ENCODE results near the gene PDE4D.

GRCh38 chr5:59177644-59178043 is 715.9 kb downstream of the PDE4D start:
- TF ChIP-seq, protein P1, sequence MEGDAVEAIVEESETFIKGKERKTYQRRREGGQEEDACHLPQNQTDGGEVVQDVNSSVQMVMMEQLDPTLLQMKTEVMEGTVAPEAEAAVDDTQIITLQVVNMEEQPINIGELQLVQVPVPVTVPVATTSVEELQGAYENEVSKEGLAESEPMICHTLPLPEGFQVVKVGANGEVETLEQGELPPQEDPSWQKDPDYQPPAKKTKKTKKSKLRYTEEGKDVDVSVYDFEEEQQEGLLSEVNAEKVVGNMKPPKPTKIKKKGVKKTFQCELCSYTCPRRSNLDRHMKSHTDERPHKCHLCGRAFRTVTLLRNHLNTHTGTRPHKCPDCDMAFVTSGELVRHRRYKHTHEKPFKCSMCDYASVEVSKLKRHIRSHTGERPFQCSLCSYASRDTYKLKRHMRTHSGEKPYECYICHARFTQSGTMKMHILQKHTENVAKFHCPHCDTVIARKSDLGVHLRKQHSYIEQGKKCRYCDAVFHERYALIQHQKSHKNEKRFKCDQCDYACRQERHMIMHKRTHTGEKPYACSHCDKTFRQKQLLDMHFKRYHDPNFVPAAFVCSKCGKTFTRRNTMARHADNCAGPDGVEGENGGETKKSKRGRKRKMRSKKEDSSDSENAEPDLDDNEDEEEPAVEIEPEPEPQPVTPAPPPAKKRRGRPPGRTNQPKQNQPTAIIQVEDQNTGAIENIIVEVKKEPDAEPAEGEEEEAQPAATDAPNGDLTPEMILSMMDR (optimal IDR thresholded peaks at IDR 0.05 in 1 of 3, IDR thresholded peaks at IDR 0.05 in 1 of 3, conservative IDR thresholded peaks at IDR 0.05 in 1 of 3; ENCODE audit: extremely low read depth in 1 of 3, insufficient read depth in 2 of 3, low read length in 3 of 3) = no peak
- TF ChIP-seq EZH2 (IDR thresholded peaks at IDR 0.05; ENCODE audit: low read length) = no peak
